Uterus (tissue), 2 donors: ENCODE measurements around the gene CORO1C.

Experiments used
- CTCF ChIP-seq, 4 experiments: fragments of 200-600 bp in 2 of 4; fragments of 450-650 bp in 2 of 4; sonication (generic) in 2 of 4; IDR thresholded peaks; one replicate each; pipeline ENCODE4 v1.5.1; 2016 to 2019; ENCODE audit warnings: antibody characterized with exemption in 4 of 4, mild to moderate bottlenecking in 2 of 4, moderate library complexity in 1 of 4
- POLR2A ChIP-seq, 2 donors: fragments of 450-650 bp; IDR thresholded peaks; one replicate each; pipeline ENCODE4 v1.6.1; 2016; ENCODE audit warnings: antibody characterized with exemption in 2 of 2, mild to moderate bottlenecking in 1 of 2, moderate library complexity in 1 of 2

GRCh38 chr12:108713471-108713870, 17.8 kb downstream of the CORO1C start:
- no peak for TF ChIP-seq CTCF (IDR thresholded peaks at IDR 0.05)
- TF ChIP-seq POLR2A (IDR thresholded peaks at IDR 0.05), result no peak
